Measurements from ENCODE around the gene LAYN. TPM values are rescaled to one million over a fixed set of nuclear protein-coding genes. Genes with fewer than 3 reads are reported as not detected.

Gene LAYN
- total RNA-seq, 4 donors from 2014 or later: 36.4 to 64.5 (median 49.3) TPM

- Histone ChIP-seq H3K9me3 (no peaks in the 10 kb centered on the region), H3K4me1 (peaks cover 8 to 20% of the 10 kb centered on the region in 2 donors), H3K4me3 (replicated peaks in 1 of 3) (no peak overlapping the region), H3K36me3 (no peaks in the 10 kb centered on the region), H3K27me3 (no peaks in the 10 kb centered on the region), H3K27ac (no peak overlapping the region)
- 80 to 86% methylated on average over 3 of the region's 3 CpGs for WGBS, 2 donors
- no peak for DNase-seq
- TF ChIP-seq POLR2A (IDR thresholded peaks at IDR 0.05): no peak
- TF ChIP-seq, protein P1, sequence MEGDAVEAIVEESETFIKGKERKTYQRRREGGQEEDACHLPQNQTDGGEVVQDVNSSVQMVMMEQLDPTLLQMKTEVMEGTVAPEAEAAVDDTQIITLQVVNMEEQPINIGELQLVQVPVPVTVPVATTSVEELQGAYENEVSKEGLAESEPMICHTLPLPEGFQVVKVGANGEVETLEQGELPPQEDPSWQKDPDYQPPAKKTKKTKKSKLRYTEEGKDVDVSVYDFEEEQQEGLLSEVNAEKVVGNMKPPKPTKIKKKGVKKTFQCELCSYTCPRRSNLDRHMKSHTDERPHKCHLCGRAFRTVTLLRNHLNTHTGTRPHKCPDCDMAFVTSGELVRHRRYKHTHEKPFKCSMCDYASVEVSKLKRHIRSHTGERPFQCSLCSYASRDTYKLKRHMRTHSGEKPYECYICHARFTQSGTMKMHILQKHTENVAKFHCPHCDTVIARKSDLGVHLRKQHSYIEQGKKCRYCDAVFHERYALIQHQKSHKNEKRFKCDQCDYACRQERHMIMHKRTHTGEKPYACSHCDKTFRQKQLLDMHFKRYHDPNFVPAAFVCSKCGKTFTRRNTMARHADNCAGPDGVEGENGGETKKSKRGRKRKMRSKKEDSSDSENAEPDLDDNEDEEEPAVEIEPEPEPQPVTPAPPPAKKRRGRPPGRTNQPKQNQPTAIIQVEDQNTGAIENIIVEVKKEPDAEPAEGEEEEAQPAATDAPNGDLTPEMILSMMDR (IDR thresholded peaks at IDR 0.05): no peak
- intact Hi-C loops (cut with DNase I): no loop called here
Observed at GRCh38 chr11:111537336-111537860, 3.1 kb upstream of the LAYN start.

- Histone ChIP-seq H3K4me3 (replicated peaks in 1 of 3) (no peak overlapping the region), H3K27me3 (no peaks in the 10 kb centered on the region), H3K27ac (peak overlapping the region; percentile 10 to 89 (median 85)), H3K9me3 (no peaks in the 10 kb centered on the region), H3K36me3 (no peaks in the 10 kb centered on the region), H3K4me1 (peaks cover 8 to 20% of the 10 kb centered on the region in 2 donors)
- 81 to 88% methylated on average over 1 of the region's 1 CpG for WGBS, 2 donors
- DNase-seq: no peak
- no peak for TF ChIP-seq POLR2A (IDR thresholded peaks at IDR 0.05)
- TF ChIP-seq, protein P1 (IDR thresholded peaks at IDR 0.05): no peak
- intact Hi-C loops (cut with DNase I): no loop called here
Observed at GRCh38 chr11:111538407-111539114, 2.0 kb upstream of the LAYN start.

- peak; percentile 26 to 46 for DNase-seq
- intact Hi-C loops (cut with DNase I): no loop called here
- 65 to 66% methylated on average over 9 of the region's 9 CpGs for WGBS, 2 donors
Observed at GRCh38 chr11:111539426-111540113, 950 bp upstream of the LAYN start.

GRCh38 chr11:111540937-111541253, 375 bp downstream of the LAYN start:
- TF ChIP-seq POLR2A (IDR thresholded peaks at IDR 0.05): no peak
- no peaks in the 10 kb centered on the region for H3K27me3 ChIP-seq
- DNase-seq: no peak
- H3K36me3 ChIP-seq: no peaks in the 10 kb centered on the region
- H3K27ac ChIP-seq: peak overlapping the region; percentile 37 to 89 (median 85)
- H3K9me3 ChIP-seq: no peaks in the 10 kb centered on the region
- WGBS, 2 donors: 0 to 3% methylated on average over 10 to 12 of the region's 22 CpGs
- intact Hi-C loops (cut with DNase I): no loop called here
- H3K4me1 ChIP-seq: peaks cover 8 to 20% of the 10 kb centered on the region in 2 donors
- H3K4me3 ChIP-seq (replicated peaks in 1 of 3): peak overlapping the region; percentile 25 to 74 (median 39)

More at GRCh38 chr11:111539426-111540113, 950 bp upstream of the LAYN start:
- TF ChIP-seq POLR2A (IDR thresholded peaks at IDR 0.05): no peak
- TF ChIP-seq, protein P1 (IDR thresholded peaks at IDR 0.05): no peak
- H3K27me3 ChIP-seq: no peaks in the 10 kb centered on the region
- H3K27ac ChIP-seq: peak overlapping the region; percentile 10 to 89 (median 85)
- peaks cover 8 to 20% of the 10 kb centered on the region in 2 donors for H3K4me1 ChIP-seq
- no peaks in the 10 kb centered on the region for H3K9me3 ChIP-seq
- H3K36me3 ChIP-seq: no peaks in the 10 kb centered on the region
- peak overlapping the region in 1 of 3 donors; percentile 74 for H3K4me3 ChIP-seq (replicated peaks in 1 of 3)

DNA sequence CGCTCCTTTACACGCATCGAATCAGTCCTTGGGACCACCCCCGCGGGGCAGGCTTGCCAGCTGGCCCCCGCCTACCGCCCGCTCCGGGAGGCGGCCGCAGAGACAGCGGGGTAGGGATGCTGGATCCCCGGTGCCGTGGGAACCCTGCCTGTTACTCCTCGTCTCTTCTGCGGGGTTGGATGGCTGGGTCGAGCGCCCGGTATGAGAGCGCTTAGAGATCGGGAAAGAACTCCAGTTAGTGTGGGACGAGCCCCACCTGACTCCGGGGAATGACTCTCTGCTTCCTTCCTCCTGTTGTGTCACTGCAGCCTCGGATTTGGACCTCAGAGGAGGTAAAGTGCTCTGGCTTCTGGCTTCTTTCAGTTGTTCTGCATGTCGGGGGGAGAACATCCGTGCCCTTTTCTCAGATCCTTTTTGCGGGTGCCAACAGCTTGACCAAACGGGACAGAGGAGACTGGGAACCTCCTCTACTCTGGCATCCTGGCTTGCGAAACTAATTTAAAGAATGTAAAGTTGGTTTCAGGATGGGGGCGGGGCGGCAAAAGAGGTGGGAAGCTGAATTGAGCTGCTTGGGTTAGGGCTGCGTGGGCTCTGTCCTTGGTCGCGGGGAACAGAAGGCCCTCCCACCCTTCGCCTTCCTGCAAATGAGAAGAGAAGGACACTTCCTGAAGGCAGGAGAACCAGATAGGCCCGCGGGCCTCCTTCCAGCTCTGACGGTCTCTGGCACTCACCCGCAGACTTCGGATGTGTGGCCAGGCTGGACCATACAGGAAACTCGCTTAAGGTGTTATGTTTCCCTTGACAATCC, 938 bp downstream of the LAYN start:
- DNase-seq: peak; percentile 57 to 61
- H3K4me3 ChIP-seq (replicated peaks in 1 of 3): peak overlapping the region; percentile 25 to 74 (median 39)
- peaks cover 0 to 2% of the 10 kb centered on the region in 2 donors for H3K36me3 ChIP-seq
- WGBS, 2 donors: 10% methylated on average over 27 to 41 of the region's 41 CpGs
- no peaks in the 10 kb centered on the region for H3K27me3 ChIP-seq
- no peaks in the 10 kb centered on the region for H3K9me3 ChIP-seq
- H3K27ac ChIP-seq: peak overlapping the region; percentile 37 to 89 (median 85)
- intact Hi-C loops (cut with DNase I): no loop called here
- TF ChIP-seq, protein P1 (IDR thresholded peaks at IDR 0.05): no peak
- TF ChIP-seq POLR2A (IDR thresholded peaks at IDR 0.05): no peak
- peaks cover 8 to 20% of the 10 kb centered on the region in 2 donors for H3K4me1 ChIP-seq
